ENCODE results near the gene CD2AP.
A peak's percentile ranks its signal among the peaks of the same experiment; 100 is the strongest.
"Not testable (repeated sequence)": the region's sequence is repeated elsewhere in the genome, so short reads cannot be mapped to it uniquely, and the experiment has no call there.

The CD2AP gene

GRCh38 chr6:47633141-47633540, 155.6 kb downstream of the CD2AP start:
- DNase-seq (ENCODE audit: low read depth in 2 of 2), result no peak

- no peak for DNase-seq (ENCODE audit: low read depth in 2 of 2)
Observed at GRCh38 chr6:47634210-47635047, 156.8 kb downstream of the CD2AP start.

GRCh38 chr6:47646689-47647088, 169.1 kb downstream of the CD2AP start:
- DNase-seq (ENCODE audit: low read depth in 2 of 2), result no peak

- no peak for DNase-seq (ENCODE audit: low read depth in 2 of 2)
Observed at GRCh38 chr6:47647188-47647587, 169.6 kb downstream of the CD2AP start.

DNA sequence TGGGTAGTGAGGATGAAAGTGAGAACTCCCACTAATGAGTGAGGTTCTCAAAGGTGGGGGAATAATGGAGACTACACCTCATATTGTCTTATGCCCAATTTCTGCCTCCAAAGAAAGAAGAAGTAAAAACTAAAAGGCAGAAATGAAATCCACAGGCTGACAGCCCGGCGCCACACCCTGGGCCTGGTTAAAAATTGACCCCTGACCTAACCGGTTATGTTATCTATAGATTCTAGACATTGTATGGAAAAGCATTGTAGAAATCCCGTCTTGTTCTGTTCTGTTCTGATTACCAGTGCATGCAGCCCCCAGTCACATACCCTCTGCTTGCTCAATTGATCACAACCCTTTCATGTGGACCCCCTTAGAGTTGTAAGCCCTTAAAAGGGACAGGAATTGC, 170.0 kb downstream of the CD2AP start:
- not testable (repeated sequence) for DNase-seq (ENCODE audit: low read depth in 2 of 2)

DNA sequence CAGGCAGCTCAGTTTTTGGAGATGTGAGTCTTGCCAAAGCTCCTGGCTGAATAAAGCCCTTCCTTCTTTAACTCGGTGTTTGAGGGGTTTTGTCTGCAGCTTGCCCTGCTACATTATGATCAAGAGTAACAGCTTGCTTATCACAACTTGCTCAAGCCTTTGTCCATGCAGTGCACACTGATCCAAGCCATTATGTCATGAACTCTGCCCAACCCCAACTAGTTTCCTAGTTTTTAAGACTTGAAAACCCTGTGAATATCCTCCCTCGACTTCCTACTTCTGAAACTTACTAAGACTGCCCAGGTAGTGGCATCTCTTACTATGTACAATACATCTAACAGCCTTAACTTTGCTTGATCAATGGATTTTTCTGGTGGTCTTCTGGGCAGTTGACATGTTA, 170.4 kb downstream of the CD2AP start:
- no peak for DNase-seq (ENCODE audit: low read depth in 2 of 2)

GRCh38 chr6:47650553-47651432, 173.2 kb downstream of the CD2AP start:
- no peak for DNase-seq (ENCODE audit: low read depth in 2 of 2)

DNA sequence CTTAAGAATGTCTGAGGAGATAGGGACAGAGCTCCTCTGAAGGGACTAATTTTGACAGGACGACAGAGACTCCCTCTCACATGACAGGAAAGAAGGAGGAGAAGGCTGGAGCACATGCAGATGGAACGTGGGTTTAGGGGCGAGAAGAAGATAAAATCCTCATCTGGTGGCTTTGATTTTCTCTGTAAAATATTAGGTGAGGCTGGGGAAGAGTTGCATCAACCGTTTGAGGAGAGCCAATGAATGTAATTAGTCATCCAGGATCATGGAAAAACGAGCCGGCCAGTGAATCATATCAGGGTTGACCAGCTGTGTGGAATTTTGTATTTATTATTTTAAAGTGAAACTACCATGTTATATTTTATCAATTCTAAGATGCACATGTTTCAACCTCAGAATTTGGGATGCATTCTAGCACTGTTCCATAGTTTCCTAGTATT, 173.9 kb downstream of the CD2AP start:
- no peak for DNase-seq (ENCODE audit: low read depth in 2 of 2)

DNA sequence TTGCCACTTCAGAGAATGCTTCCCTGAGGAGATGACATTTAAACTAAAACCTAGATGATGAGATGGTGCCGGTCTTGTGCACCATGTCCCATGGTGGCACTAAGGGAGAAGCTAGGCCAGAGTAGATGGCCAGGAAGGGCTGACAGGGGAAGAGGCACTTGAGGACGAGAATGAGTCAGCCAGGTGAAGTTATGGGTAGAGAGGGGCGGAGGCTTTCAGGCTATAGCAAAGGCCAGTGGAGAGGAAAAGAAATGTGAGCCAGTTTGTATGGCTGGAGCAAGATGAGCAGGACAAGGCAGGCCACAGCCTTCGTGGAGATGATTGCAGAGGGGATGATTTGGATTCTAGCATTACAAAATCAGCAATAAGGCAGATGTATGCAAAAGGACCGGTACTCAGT, 176.1 kb downstream of the CD2AP start:
- no peak for DNase-seq (ENCODE audit: low read depth in 2 of 2)

- DNase-seq (ENCODE audit: low read depth in 2 of 2), result no peak
Observed at GRCh38 chr6:47654255-47654654, 176.7 kb downstream of the CD2AP start.

GRCh38 chr6:47655719-47656595, 178.4 kb downstream of the CD2AP start:
- peak in 1 of 2 donors; percentile 12 for DNase-seq (ENCODE audit: low read depth in 2 of 2)

GRCh38 chr6:47661960-47662359, 184.4 kb downstream of the CD2AP start:
- no peak for DNase-seq (ENCODE audit: low read depth in 2 of 2)

DNA sequence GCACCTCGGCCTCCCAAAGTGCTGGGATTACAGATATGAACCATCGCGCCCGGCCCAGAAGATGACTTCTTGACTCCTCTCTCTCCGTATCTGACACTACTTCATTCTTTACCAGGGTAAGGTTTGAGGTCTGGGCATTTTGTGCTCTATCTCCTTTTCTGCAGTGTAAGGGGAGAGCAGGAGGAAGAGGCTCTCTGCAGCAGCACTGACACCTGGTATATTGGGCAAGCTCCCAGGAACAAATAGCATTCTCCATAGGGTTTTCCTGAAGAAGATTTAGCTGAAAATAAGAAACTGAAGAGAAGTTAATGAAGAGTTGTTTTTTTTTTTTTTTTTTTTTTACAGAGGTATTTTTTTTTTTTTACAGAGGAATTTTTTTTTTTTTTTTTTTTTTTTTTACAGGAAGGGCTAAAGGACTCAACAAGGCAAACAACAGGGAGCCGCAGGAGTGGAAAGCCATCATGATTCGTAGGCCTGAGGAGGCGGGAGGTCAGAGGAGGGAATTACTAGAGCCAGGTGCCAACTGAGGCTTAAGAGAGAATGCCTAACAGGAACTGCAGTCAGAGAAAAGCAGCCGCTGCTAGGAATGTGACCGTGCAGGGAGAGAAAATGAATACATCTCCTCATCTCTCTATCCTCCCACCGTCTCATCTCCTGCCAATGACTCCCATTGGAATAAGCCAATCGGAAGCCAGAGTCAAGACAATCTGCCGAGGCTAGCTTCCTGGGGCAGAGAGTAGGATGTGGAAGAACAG, 186.1 kb downstream of the CD2AP start:
- DNase-seq (ENCODE audit: low read depth in 2 of 2), result no peak

- DNase-seq (ENCODE audit: low read depth in 2 of 2), result no peak
Observed at GRCh38 chr6:47665112-47665511, 187.5 kb downstream of the CD2AP start.

DNA sequence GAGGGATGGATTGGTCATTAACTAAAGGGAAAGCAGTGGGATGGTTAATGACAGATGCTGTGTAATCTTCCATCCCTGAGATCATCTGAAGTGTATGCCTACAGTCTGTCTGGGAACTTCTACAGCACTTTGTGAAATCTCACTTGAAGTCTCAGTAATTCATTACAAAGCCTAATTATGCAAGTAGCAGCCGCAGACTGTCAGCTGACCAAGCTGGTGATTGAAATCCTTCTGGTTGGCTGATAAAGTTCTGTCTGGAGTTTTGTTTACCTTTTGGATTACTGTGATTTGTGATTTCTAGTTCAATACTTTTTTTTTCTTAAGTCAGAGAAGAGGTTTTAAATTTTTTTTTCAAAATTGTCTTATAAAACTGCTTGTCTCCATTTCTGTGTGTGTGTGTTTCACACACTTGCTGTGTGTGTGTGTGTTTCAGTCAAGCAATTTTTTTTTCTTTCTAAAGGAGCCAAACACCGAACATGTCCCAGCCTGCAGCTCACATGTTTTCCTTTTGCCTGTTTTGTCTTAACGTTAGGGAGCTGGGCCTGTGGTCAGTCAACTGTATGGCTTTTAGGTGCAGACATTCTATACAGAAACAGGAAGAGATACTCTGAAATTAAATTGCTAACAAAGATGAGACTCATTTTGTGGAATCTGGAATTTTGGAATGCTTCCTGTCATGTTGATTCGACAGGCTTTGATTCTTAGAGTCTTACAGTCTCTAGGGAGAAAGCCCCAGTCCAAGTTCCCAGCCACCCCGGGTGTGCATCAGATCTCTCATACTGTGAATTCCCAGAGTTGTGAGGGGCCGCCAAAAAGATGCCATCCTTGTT, 192.3 kb downstream of the CD2AP start:
- DNase-seq (ENCODE audit: low read depth in 2 of 2), result no peak

DNA sequence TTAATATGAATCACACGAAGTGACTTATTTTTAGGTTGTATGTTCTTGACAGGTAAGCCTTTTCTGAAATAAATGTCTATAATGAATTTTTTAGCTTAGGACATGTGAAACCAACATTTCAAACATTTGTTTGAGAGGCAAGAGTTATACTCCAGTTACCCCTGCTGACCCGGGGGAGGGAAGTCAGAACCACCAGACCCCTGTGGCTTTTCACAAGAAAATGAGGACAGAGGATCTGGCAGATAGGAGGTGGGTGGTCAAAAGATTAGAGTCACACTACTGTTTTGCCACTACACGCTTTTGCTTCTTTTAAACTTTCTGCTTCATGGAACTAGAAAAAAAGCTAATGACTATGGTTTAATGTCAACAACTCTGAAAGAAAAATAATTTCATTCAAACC, 193.3 kb downstream of the CD2AP start:
- DNase-seq (ENCODE audit: low read depth in 2 of 2), result no peak

GRCh38 chr6:47671777-47672176, 194.2 kb downstream of the CD2AP start:
- no peak for DNase-seq (ENCODE audit: low read depth in 2 of 2)

GRCh38 chr6:47672816-47673215, 195.2 kb downstream of the CD2AP start:
- no peak for DNase-seq (ENCODE audit: low read depth in 2 of 2)

- DNase-seq (ENCODE audit: low read depth in 2 of 2), result no peak
Observed at GRCh38 chr6:47674673-47675072, 197.1 kb downstream of the CD2AP start.
